HG03442 (cell line): ENCODE measurements around the gene R3HDM2.
A peak's percentile ranks its signal among the peaks of the same experiment; 100 is the strongest.

ENCODE experiments used
- ATAC-seq: cut with Tn5 transposase; IDR thresholded peaks from one replicate; pipeline ENCODE4 v1.9.1; 2021; ENCODE audit warnings: mild to moderate bottlenecking, moderate library complexity; ENCODE audit not compliant: unreplicated experiment

The R3HDM2 gene

GRCh38 chr12:57467212-57467874 is 36.5 kb upstream of the R3HDM2 start:
- ATAC-seq, result no peak

GRCh38 chr12:57465747-57466505 is 35.1 kb upstream of the R3HDM2 start:
- no peak for ATAC-seq

- no peak for ATAC-seq
Measured at GRCh38 chr12:57465030-57465746, 34.3 kb upstream of the R3HDM2 start.

- no peak for ATAC-seq
Measured at GRCh38 chr12:57464569-57464968, 33.7 kb upstream of the R3HDM2 start.

GRCh38 chr12:57462912-57463253 is 32.0 kb upstream of the R3HDM2 start:
- no peak for ATAC-seq

GRCh38 chr12:57462251-57462911 is 31.5 kb upstream of the R3HDM2 start:
- peak; percentile 57 for ATAC-seq

GRCh38 chr12:57461917-57462250 is 31.0 kb upstream of the R3HDM2 start:
- no peak for ATAC-seq

GRCh38 chr12:57461276-57461916 is 30.6 kb upstream of the R3HDM2 start:
- no peak for ATAC-seq

GRCh38 chr12:57460841-57461275 is 30.0 kb upstream of the R3HDM2 start:
- ATAC-seq, result no peak

GRCh38 chr12:57460468-57460784 is 29.6 kb upstream of the R3HDM2 start:
- no peak for ATAC-seq

- no peak for ATAC-seq
Measured at GRCh38 chr12:57459750-57460467, 29.1 kb upstream of the R3HDM2 start, which contains the start of gene GLI1. GLI1 (plus strand) TSS chr12:57459785; CDS start chr12:57463692, 3,907 bp downstream.

GRCh38 chr12:57459055-57459749 is 28.4 kb upstream of the R3HDM2 start:
- ATAC-seq, result peak; percentile 51

GRCh38 chr12:57458665-57459054 is 27.8 kb upstream of the R3HDM2 start:
- ATAC-seq, result no peak

GRCh38 chr12:57456737-57457490 is 26.1 kb upstream of the R3HDM2 start:
- no peak for ATAC-seq

GRCh38 chr12:57456145-57456700 is 25.4 kb upstream of the R3HDM2 start:
- ATAC-seq, result no peak

GRCh38 chr12:57455374-57456144 is 24.7 kb upstream of the R3HDM2 start:
- no peak for ATAC-seq

GRCh38 chr12:57454566-57455373 is 23.9 kb upstream of the R3HDM2 start, which contains the start of gene INHBE:
INHBE (plus strand) TSS chr12:57455307; CDS start chr12:57455537, 230 bp downstream.
- no peak for ATAC-seq
